NCI-H345 (cell line): Measurements from ENCODE around the gene GGCT.

Source experiments
- DNase-seq: peaks from one replicate; lab custom pipeline; 2025; lab: John Stamatoyannopoulos, UW

GGCT gene

DNA sequence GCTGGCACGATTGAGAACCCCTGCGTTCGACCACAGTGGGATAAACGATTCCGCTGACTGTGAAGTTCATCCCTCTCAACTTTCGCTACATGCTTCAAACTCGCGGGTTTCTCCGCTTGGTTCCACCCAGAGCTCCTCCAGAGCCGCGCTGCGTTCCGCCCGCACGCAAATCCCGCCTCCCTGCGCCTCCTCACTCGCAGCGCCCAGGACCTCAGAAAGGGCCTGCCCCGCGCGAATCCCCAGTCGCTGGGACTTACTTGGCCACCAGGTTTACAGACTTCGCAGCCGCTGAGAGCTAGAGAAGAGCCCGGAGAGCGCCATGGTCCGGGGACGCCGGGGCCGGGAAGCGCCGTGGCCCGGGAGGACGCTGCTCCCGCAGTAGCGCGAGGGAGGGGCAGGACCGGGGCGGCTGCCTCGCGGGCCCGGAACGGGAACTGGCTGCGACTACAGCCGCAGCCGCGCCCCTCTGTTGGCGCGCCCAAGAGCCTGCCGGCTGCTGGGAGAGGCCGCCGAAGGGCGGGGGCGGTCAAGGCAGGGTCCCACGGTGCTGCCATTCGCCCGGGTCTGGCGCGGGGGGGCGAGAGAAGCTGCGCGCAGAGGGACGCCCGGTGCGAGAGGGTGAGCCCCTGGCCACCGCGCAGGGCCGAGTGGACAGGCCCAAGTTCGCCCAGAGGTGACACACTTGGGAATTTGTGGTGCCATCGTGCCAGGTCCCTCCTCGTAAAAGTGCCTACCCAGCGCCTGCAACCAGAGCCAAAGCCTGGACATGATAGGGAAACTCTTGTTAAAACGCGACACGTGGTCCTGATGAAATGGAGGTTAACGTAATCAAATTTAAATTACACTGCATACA lies 26.1 kb downstream of the GGCT start, which contains the start of gene NOD1:
NOD1 (minus strand) TSS at position 436 of the 853 bp plus-strand sequence. CDS start 21,863 bp downstream, outside the sequence.
- DNase-seq, result peak; percentile 76

GRCh38 chr7:30476459-30477145 lies 28.0 kb downstream of the GGCT start:
- DNase-seq, result peak; percentile 66

DNA sequence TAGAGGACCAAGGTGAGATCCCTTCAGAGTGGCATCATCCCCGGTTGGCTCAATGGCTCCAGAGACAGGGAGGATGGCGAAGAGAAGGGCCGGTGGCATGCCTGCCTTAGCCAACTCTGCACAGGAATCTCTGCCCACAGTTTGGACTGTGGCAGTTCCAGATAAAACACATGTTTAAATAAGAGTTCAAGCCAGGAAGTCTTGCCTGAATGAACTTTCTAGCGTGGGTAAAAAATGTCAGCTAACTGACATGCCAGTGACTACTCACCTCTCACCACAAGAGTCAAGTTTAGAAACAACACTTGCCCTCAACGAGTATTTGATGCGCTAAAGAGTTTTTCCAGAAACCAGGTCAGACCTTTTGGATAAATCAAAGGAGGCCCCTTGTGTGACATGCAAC lies 29.0 kb downstream of the GGCT start:
- DNase-seq, result no peak

DNA sequence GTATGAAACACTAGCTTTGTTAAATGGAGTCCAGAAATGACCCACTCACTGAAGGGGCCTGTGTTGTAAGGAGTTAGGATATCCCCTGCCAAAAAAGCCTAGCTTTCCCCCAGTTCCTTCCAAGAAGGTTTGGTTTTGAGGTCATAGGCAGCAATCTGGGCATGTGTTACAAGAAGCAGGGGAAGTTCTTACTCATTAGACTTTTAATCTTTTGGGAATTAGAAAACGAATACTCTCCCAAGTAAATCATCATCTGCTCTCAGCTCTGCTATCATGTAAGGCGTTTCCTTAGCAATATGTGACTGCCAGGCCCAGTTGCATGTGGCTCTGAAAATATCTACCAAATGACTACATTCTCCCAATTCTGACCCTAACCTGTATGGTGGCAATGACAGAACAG lies 29.7 kb downstream of the GGCT start:
- DNase-seq, result no peak

DNA sequence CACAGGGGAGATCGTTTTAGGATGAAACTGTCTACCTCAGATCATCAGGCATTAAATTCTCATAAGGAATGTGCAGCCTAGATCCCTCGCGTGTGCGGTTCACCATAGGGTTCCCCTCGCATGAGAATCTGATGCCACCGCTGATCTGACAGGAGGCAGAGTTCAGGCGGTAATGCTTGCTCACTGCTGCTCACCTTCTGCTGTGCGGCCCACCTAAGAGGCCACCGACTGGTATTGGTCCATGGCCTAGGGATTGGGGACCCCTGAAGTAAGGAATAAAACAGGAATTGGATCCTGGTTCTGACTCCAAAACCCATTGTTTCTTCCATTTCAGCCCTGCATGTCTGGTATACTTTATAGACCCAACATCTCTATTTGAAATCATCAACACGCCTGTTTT lies 30.1 kb downstream of the GGCT start:
- DNase-seq, result no peak

DNA sequence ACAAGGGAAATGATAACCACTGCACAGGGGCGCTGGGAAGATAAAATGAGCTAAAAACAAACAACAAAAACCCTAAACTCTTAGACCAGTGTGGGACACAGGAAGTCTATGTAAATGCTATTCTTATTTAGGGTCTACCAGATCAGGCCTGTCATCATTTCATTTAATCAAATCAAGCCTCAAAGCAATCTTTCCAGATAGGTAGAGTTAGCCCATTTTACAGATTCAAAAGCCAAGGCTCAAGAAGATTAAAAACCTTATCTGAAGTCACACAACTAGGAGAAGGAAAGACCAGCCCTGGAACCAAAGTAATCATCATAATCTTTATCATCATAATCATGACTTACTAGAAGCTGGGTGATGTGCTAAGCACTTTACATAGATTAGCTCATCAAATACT lies 30.7 kb downstream of the GGCT start:
- no peak for DNase-seq

GRCh38 chr7:30472784-30473775 lies 31.5 kb downstream of the GGCT start:
- no peak for DNase-seq

GRCh38 chr7:30472081-30472783 lies 32.4 kb downstream of the GGCT start:
- DNase-seq, result no peak

- DNase-seq, result no peak
Measured at GRCh38 chr7:30471205-30471604, 33.4 kb downstream of the GGCT start.

- DNase-seq, result peak; percentile 53
Measured at GRCh38 chr7:30470771-30471170, 33.9 kb downstream of the GGCT start.

DNA sequence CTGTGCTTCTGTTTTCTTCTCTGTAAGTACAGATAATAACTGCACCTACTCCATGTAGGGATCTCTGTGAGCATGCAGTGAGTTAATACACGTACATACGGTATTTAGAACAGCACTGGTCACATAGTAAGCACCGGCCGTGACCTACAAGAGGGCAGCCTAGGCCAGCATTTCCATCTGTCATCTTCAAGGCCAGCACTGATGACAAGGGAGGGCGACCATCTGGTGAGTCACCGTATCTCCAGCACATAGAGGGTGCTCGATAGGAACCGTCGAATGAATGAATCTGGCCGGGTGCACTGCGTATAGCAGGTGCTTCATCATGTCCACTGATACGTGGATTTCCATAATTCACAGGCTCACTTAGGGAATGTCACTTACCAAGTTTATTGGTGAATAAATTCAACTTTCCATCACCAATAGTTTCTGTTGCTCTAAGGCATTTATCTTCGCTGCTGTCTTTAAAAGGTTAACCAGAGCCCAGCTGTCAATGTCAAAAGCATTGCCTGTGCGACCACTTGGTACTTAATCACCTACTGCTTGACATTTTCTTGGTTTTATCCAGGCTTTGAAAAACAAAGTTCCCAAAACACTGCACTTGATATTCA lies 34.4 kb downstream of the GGCT start:
- no peak for DNase-seq

GRCh38 chr7:30469303-30469702 lies 35.3 kb downstream of the GGCT start:
- DNase-seq, result no peak

DNA sequence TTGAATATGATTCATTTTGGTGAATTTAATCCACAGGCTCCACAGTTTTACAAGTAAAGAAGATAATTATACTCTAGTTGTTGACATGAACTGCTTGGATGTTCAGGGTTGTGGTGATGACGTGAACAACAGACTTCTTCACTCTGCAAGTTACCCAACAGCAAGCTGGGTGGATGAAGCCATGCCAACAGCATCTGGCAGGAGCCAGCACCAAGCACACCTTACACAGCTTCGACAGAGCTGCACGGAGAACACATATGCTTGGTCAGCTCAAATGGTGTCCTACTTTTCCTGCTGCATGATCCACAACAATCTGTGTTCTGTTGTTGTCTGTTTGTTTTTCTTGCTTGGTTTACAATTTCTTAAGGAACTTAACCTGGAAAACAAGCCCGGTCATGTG lies 35.8 kb downstream of the GGCT start:
- DNase-seq, result no peak

DNA sequence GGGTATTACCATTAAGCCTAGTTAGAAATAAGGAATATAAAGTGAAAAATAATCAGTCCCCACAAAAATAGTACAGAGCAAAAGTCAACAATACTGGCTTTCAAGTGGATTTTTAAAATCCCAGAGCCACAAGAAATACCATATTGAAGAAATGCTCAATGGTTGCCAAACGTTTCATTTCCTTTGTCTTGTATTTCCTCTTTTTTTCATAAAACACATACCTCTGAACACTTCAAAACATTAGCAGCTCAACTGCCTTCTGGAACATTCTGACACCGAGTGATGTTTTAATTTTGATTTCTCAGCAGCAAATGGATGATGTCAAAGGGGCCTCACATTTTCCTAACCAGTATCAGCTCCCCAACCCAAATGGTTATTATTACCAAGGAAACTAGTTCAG lies 36.6 kb downstream of the GGCT start:
- DNase-seq, result no peak

GRCh38 chr7:30467271-30467670 lies 37.4 kb downstream of the GGCT start:
- DNase-seq, result no peak

DNA sequence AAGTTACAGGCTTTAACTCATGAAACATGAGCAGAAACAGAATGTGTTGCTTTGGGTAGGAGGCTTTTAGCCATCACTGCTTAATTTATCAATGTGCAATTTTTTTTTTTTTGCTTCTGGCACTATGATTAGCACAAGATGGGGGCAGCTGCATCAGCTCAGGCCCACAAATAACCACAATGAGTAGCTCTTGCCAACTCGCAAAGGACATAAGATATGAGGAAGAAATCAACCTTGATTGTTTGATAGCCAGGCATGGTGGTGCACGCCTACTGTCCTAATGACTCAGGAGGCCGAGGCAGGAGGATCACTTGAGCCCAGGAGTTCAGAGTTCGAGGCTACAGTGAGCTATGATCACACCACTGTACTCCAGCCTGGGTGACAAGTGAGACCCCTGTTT lies 38.4 kb downstream of the GGCT start:
- DNase-seq, result no peak

- no peak for DNase-seq
Measured at GRCh38 chr7:30465811-30466180, 38.8 kb downstream of the GGCT start.

DNA sequence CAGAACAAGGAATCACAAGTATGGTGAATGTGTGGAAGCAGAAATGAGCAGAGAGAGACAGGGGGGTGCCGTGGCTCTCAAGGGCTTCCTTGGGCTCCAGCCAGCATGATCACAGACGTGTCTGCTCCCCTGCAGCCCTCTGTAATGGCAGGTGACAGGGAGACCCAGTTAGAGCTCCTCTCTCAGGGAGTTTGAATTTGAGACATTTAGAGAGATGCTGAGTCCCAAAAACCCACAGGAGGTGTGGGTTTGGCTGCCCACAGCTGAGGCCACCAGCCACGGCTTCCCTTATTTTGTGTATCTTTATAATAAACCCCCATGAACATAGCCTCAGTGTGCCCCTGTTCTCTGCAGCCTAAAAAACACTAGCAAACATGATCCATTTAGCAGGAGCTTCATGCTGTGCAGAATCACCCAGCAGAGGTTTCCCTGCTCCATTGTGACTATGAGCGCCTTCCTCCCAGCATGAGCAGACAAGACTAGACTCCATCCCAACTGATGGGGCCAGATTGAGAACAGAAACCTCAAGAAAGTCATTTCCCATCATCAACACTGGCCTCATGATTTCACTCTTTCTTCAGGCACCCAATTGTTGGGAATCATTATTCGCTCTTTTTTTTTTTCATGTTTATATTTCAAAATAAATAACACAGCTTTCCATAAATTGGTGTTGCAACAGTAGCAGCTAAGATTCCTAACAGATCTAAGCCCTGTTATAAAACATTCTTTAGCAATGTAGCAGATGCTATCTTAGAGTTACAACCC lies 39.4 kb downstream of the GGCT start:
- peak; percentile 9 for DNase-seq

- no peak for DNase-seq
Measured at GRCh38 chr7:30464231-30464671, 40.4 kb downstream of the GGCT start.

- no peak for DNase-seq
Measured at GRCh38 chr7:30463405-30464145, 41.1 kb downstream of the GGCT start.
